ENCODE results near the gene PRODH2. TPM values are rescaled to one million over a fixed set of nuclear protein-coding genes. Genes with fewer than 3 reads are reported as not detected.
A peak's percentile ranks its signal among the peaks of the same experiment; 100 is the strongest.

Gene PRODH2
- total RNA-seq, 3 donors from 2014 or later = not detected

DNA sequence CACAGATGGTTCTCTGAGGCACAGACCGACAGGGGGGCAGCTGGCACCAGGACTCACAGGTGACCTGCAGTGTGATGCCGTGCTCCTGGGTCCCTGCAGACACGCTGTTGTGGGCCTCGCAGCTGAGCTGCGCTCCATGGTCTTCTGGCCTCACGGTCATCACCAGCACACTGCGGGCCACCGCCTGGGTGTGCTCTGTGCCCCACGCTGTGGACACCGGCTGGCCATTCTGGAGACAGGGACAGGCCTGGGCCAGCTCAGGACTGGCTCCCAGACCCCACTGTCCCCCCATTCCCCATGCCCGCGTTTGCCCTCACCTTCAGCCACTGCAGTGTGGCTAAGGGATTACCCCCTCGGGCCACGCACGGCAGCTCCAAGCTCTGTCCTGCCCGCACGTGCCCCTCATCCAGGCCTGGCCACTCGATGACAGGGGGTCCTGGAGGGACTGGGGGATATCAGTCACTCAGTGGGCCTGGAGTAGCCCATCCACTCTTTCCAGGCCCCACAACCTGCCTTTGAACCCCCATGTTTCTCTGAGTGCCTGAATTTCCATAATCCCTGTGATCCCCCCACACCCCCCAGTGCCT lies 36.4 kb upstream of the PRODH2 start:
- ATAC-seq (no peak), DNase-seq (no peak)
- Histone ChIP-seq H3K4me3 (no peak overlapping the region), H3K36me3 (ENCODE audit: low read depth) (no peaks in the 10 kb centered on the region), H3K9me3 (no peaks in the 10 kb centered on the region), H3K4me1 (ENCODE audit: low read depth) (peaks cover 14% of the 10 kb centered on the region)
- TF ChIP-seq, protein P1, sequence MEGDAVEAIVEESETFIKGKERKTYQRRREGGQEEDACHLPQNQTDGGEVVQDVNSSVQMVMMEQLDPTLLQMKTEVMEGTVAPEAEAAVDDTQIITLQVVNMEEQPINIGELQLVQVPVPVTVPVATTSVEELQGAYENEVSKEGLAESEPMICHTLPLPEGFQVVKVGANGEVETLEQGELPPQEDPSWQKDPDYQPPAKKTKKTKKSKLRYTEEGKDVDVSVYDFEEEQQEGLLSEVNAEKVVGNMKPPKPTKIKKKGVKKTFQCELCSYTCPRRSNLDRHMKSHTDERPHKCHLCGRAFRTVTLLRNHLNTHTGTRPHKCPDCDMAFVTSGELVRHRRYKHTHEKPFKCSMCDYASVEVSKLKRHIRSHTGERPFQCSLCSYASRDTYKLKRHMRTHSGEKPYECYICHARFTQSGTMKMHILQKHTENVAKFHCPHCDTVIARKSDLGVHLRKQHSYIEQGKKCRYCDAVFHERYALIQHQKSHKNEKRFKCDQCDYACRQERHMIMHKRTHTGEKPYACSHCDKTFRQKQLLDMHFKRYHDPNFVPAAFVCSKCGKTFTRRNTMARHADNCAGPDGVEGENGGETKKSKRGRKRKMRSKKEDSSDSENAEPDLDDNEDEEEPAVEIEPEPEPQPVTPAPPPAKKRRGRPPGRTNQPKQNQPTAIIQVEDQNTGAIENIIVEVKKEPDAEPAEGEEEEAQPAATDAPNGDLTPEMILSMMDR (IDR thresholded peaks at IDR 0.05) = no peak
- intact Hi-C loops (cut with DNase I, micrococcal nuclease) = no loop called here

DNA sequence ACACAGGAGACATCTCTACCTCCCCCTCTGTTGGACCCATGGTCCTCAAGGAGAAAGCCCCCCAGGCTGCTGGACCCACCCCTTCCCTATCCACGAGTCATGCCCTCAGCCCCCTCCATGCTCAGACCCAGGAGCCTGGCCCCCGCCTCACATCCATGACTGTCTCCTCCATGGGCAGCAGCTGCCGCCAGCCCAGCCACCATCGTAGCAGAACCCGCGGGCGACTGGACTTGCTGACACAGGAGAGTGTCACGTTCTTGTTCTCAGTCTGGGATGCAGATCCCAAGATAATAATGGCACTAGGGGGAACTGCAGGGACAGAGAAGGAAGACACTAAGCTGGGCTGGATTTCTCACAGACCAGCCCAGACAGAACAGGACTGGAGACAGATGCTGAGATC lies 35.8 kb upstream of the PRODH2 start:
- ATAC-seq (no peak), DNase-seq (no peak)
- H3K36me3 ChIP-seq (ENCODE audit: low read depth) = no peaks in the 10 kb centered on the region
- H3K9me3 ChIP-seq = no peaks in the 10 kb centered on the region
- TF ChIP-seq, protein P1 (IDR thresholded peaks at IDR 0.05) = no peak
- intact Hi-C loops (cut with DNase I, micrococcal nuclease) = no loop called here
- no peak overlapping the region for H3K4me3 ChIP-seq
- peaks cover 14% of the 10 kb centered on the region for H3K4me1 ChIP-seq (ENCODE audit: low read depth)

DNA sequence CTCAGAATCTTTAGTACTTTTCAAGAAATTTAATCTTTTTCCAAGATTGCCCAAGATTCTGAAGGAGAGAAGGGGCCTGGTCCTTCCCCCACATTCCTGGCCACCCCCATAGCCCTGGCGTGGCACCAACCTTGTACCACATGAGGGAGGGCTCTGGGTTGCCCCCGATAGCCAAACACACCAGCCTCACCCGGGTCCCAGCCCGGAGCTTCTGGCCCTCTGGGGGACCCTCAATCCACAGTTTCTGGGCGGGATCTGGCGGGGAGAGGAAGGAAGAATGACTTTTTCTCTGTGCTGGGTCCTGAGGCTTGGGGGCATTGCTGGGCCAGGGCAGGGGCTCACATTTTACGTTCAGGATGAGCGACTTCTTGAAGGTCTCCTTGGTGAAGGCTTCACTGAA lies 35.3 kb upstream of the PRODH2 start:
- intact Hi-C loops (cut with DNase I, micrococcal nuclease) = no loop called here
- peaks cover 14% of the 10 kb centered on the region for H3K4me1 ChIP-seq (ENCODE audit: low read depth)
- H3K36me3 ChIP-seq (ENCODE audit: low read depth) = no peaks in the 10 kb centered on the region
- H3K9me3 ChIP-seq = no peaks in the 10 kb centered on the region
- ATAC-seq = no peak
- TF ChIP-seq, protein P1 (IDR thresholded peaks at IDR 0.05) = no peak
- DNase-seq = no peak
- H3K4me3 ChIP-seq = no peak overlapping the region

DNA sequence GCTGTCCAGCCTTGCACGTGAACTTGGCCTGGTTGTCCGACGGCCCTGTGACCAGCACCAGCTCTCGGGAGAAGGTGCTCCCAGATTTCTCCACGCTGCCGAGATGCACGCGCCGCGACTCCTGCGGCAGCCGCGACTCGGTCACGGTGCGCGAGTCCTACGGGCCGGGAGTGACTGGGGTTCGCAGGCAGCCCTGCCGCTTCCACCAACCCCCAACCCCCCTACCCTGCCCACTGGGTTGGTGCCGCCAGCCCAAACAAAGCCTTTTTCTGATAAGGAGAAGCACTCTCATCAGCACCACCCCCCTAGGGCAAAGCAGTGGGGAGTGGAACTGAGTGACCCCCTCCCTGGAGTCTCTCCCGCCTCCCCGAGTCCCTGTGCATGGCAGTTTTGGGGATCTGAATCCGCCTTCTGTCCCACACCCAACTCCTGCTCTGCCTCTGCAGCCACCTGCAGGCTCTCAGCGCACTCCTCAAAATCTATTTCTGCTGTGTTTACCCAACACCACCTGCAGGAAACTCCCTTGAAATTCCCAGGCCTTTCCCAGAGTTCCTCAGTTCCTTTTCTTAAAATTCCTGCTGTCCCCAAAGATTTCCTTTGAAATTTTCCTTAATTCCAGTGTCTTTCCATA lies 33.5 kb upstream of the PRODH2 start:
- no peak overlapping the region for H3K4me3 ChIP-seq
- no peaks in the 10 kb centered on the region for H3K36me3 ChIP-seq (ENCODE audit: low read depth)
- no peaks in the 10 kb centered on the region for H3K9me3 ChIP-seq
- peaks cover 14% of the 10 kb centered on the region for H3K4me1 ChIP-seq (ENCODE audit: low read depth)
- DNase-seq (peak in 1 of 3 donors; percentile 19), ATAC-seq (peak; percentile 67)
- intact Hi-C loops (cut with DNase I, micrococcal nuclease) = no loop called here
- TF ChIP-seq, protein P1 (IDR thresholded peaks at IDR 0.05) = no peak

DNA sequence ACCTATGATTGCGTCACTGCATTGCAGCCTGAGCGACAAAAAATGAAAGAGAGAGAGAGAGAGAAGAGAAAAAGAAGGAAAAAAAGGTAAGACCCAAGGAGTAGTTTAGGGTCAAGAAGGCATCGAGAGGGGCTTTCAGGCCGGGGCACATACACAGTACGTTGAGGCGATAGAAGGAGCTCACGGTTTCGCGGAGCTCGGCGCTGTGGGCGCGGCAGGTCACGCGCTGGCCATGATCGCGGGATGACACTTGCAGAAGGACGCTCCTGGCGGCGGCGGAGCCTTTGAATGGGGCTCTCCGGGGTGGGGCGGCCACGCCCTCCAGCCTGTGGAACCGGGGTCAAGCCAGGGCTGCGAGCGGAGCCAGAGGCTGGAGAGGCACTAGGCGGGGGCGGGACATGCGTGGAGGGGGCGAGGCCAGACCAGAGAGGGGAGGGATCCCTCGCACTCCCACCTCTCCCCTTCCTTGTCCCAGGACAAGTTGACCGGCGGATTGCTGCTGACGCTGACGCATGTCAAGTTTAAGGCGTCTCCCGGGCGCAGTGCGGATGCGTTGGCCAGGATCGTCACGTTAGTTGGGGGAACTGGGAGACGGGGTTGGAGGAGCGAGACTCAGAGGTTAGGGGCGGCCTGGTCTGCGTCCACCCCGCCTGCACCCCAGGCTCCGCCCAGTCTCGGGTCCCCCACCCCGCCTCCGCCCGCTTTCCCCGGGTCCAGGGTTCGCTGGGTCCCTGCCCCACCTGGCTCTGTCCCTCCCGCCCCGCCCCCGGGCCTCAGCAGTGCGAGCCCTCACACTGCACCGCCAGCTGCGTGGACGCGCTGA lies 32.8 kb upstream of the PRODH2 start:
- TF ChIP-seq, protein P1 (IDR thresholded peaks at IDR 0.05) = no peak
- no peak overlapping the region for H3K4me3 ChIP-seq
- DNase-seq = peak; percentile 54 to 72 (median 64)
- intact Hi-C loops (cut with DNase I, micrococcal nuclease) = no loop called here
- H3K4me1 ChIP-seq (ENCODE audit: low read depth) = peaks cover 14% of the 10 kb centered on the region
- peak; percentile 69 for ATAC-seq
- H3K9me3 ChIP-seq = no peaks in the 10 kb centered on the region
- no peaks in the 10 kb centered on the region for H3K36me3 ChIP-seq (ENCODE audit: low read depth)
